HPDE6-E6E7 (cell line): ENCODE results near the gene PRR15.

Source experiments
- DNase-seq: peaks from one replicate; pipeline ENCODE4 v3.0.0; 2011; ENCODE audit warnings: missing footprints; ENCODE audit errors: extremely low spot score

Gene PRR15

GRCh38 chr7:29569648-29570047 lies 6.0 kb downstream of the PRR15 start:
- no peak for DNase-seq

DNA sequence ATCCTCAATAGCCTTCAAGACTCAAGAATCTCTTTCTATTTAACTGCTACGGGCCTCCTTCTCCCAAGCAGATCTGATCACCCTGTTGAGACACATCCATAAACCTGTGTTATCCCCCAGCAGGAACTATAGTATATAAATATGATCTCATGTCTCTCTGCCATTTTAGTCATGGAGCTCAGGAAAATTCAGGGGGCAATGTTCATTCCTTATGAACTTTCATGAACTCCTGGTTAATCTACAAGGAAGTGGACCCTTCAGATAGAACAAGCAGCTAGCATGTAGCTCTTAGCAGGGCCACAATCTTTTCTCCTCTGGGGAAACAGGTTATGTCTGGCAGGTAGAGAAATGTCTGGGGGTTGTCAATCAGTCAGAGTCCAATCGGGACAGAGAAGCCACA lies 8.9 kb downstream of the PRR15 start:
- no peak for DNase-seq

DNA sequence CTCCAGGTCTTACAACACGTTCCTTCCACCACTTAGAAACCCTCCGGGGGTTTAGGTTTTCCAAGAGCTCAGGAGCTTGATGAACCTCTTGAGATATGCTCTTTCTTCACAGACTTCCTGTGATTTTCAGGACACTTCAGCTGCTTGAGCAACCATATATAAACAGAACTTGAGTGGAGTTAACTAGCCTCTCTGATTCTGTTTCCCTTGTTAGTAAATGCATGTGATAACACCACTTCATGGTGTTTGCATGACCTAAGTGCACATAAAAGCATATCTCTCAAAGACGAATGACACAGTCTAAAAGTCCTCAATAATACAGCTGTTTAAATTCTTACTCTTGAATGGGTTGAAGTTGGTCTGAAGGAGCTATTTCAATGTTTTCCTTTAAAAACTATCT lies 9.9 kb downstream of the PRR15 start:
- DNase-seq: no peak

DNA sequence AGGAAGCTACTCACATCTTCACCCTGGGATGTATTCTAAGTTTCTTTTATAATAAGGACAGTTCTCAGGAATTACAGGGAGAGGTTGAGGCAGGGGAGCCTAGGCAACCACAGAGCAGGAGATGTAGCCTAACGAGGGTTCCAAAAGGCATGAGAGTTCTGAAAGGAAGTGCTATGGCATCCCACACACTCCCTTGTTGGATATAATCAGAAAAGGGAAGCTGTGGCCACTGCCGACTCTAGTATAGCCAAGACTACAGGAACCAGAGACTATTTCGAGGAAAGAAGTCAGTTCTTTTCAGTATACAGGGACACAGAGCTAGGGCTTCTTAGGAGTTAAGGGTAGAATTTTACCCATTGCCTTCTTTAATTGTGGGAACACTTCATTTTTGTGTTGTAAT lies 11.0 kb downstream of the PRR15 start:
- no peak for DNase-seq

- no peak for DNase-seq
These were observed 23.7 kb downstream of the PRR15 start for GRCh38 chr7:29587195-29587808.

DNA sequence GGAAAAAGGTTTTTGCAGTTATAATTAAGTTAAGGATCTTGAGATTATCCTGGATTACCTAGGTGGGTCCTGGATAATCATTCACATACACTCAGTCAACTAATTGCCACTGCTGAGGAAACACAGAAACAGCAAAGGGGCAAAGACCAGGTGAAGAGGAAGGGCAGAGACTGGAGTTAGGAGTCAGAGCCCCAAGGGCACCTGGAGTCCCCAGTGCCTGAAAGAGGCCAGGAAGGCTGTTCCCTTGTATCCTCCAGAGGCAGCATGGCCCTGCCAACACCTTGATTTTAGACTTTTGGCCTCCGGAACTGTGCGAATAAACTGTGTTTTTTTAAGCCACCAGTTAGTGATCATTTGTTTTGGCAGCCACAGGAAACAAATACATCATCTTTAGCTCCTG lies 24.6 kb downstream of the PRR15 start:
- DNase-seq: no peak

DNA sequence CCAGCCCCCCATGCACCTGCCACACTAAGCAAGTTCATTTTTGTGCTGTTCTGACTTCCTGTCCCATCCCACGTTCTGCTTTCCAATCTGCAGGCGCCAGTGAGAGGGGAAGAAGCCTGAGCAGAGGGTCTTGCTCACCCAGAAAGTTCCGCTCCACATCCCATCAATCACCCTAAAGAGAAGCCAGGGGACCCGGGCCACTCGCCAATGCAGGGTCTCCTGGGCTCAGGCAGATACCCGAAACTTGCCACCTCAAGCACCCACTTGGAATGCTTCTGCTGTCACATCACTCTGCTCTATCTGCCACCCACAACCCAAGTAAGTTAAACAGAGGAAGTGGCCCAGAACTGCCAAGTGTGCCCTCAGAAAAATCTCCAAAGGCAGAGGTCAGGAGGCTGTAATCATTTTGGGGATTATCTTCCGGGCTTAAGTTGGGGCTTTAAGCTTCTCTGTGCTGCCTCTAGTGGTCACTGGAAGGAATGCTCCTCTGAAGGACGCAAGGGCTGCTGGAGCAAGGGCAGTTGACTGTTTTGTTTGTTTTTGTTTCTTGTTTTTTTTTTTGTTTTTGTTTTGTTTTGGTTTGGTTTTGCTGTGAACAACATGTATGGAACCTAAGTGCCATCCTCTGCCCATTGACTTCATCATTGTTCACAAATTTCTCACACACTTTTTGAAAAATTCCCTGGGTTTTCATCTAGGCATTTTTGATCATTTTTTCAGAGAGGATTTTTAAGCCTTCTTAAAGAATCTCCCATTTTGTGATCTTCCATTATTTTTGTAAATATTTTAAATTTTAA lies 25.5 kb downstream of the PRR15 start:
- no peak for DNase-seq

GRCh38 chr7:29592866-29593265 lies 29.2 kb downstream of the PRR15 start:
- no peak for DNase-seq

- no peak for DNase-seq
These were observed 29.8 kb downstream of the PRR15 start for GRCh38 chr7:29593459-29593858.

DNA sequence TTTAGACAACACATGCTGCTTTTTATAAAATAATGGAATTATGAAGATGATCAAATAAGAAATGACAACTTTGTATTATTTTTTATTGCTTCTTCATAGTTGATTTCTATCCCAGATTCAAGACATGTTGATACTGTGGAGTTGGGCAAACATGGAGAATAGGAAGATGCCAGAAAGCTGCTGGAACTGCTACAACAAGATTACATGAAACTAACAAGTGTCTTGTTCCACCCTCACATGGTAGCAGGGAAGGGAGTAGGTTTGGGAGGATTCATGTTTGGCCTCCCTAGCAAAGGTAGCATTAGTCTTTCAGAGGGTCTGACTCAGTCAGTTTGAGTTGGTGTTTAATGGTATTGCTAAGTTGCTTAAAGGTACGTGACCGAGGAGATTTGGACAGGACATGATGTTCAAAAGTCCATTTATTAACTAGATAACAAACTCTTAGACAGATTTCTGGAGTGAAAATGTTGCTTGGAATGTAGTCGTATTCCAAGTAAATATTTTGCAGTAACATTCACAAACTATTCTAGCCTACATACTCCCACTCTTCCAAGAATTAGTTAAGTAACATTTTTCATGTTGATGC lies 33.1 kb downstream of the PRR15 start:
- no peak for DNase-seq

DNA sequence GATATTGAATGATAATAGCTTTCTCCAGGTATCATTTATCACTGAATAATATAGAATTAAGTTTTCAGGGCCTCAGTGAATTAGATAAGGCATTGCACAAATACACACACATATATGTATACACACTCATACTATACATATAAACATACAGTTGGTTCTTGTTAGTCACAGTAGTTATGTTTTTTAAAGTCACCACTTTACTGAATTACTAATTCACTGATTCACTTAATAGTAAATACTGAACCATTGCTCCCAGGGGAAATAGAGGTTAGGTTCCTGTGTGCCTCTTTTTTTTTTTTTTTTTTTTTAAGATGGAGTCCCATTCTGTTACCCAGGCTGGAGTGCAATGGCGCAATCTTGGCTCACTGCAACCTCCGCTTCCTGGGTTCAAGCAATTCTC lies 33.6 kb downstream of the PRR15 start:
- no peak for DNase-seq

- no peak for DNase-seq
These were observed 34.5 kb downstream of the PRR15 start for GRCh38 chr7:29598137-29598536.

- DNase-seq: no peak
These were observed 35.0 kb downstream of the PRR15 start for GRCh38 chr7:29598613-29599012.

DNA sequence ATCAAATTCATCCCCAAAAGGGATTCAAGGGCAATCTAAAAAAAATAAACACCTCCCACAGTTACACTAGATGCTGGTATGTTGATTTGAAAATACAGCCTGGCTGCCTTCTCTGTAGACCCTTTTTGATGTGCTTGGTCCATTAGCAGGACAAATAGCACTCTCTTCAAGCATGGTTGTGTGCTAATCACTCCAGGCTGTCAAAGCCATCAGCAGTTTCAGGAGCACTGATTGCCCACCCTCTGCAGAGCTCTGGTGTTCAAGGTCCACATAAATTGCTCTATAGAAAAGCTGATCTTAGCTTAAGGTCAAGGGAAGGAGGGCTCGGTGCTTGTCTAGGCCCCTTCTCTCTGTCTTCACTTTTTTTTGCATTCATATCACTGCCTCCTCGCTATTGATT lies 35.4 kb downstream of the PRR15 start:
- no peak for DNase-seq

DNA sequence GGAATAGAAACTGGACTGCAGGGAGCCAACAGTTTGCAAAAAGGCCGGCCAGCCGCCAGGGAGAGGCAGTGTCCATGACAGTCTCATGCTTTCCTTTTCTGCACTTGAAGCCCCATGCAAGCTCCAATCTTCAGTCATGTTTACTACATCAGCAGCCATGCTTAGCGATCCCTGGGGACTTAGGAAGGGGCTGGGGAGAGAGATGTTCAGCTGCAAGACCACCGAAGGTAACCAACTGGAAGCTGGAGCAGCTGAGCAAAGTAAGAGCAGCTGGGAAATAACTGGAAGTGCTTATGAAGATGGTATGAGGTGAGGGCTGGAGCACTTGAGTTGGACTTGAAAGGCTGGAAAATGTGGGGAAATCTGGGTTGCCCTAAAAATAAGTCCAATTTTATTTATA lies 37.0 kb downstream of the PRR15 start:
- DNase-seq: no peak

DNA sequence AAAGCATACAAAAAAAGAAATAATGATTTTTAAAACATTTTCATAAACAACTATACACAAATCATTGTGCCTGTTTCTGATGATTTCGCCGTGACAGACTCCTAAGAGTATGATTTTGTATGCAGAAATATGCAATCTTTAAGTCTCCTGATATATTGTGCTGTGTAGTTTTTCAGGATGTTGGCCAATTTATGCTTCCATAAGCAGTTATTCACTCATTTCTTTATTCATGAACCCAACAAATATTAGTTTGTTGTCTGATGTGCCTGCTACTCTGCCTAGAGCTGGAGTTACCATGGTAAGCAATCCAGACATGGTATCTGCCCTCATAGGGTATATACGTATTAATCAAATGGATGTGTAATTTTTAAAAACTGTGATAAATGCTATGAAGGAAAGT lies 40.4 kb downstream of the PRR15 start:
- no peak for DNase-seq

GRCh38 chr7:29604702-29605101 lies 41.1 kb downstream of the PRR15 start:
- no peak for DNase-seq

DNA sequence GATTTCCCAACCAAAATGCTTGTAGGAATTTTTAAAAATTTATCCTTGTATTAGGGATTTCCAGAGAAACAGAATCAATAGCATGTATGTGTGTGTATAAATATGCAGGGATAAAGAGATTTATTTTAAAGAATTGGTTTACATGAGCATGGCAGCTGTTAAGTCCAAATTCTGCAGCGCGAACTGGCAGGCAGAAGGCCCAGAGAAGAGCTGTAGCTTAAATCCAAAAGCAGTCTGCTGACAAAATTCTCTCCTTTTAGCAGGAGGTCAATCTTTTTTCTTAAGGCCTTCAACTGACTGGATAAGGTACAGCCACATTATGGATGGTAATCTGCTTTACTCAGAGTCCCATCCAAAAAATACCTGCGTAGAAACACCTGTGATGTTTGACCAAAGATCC lies 42.0 kb downstream of the PRR15 start:
- DNase-seq: no peak

- DNase-seq: peak; percentile 76
These were observed 42.7 kb downstream of the PRR15 start for GRCh38 chr7:29606287-29606721.

GRCh38 chr7:29606830-29607229 lies 43.2 kb downstream of the PRR15 start:
- no peak for DNase-seq

GRCh38 chr7:29607259-29607658 lies 43.6 kb downstream of the PRR15 start:
- DNase-seq: no peak

DNA sequence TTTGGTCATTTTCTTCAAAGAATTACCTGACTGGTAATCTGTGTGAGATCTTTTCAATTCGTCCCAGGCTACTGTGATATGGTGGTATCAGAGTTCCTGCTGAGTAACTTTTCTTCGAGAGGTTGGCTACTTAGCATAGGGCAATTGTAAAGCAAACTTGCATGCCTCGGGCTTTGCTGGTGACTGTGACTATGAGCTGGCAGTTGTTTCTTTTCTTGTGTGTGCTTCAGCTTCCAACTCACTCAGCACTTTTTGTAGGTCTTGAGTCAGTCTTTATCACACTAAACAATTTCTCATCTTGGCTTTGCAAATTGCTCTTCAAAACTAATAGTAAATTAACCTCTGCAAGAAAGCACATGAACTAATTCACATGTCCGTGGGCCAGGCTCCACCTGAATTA lies 44.3 kb downstream of the PRR15 start:
- peak; percentile 56 for DNase-seq
